Stimulated activated CD4-positive, alpha-beta T cell treated with anti-CD3 and anti-CD28 coated beads, Interleukin-1b, Interleukin-23, amount 100 ng/mL, for 4 hours (primary cell): ENCODE measurements around the gene SLC26A1.

Experiments used
- DNase-seq, 2 donors: peaks; one replicate each; pipeline ENCODE4 v3.0.0-alpha.2; 2020; ENCODE audit warnings: low read depth in 2 of 2

Gene SLC26A1

GRCh38 chr4:993111-994029 lies at the start of gene SLC26A1:
TSS of gene SLC26A1 (minus strand) at chr4:993404. CDS start at chr4:991703, 1,701 bp downstream.
- DNase-seq, result no peak

DNA sequence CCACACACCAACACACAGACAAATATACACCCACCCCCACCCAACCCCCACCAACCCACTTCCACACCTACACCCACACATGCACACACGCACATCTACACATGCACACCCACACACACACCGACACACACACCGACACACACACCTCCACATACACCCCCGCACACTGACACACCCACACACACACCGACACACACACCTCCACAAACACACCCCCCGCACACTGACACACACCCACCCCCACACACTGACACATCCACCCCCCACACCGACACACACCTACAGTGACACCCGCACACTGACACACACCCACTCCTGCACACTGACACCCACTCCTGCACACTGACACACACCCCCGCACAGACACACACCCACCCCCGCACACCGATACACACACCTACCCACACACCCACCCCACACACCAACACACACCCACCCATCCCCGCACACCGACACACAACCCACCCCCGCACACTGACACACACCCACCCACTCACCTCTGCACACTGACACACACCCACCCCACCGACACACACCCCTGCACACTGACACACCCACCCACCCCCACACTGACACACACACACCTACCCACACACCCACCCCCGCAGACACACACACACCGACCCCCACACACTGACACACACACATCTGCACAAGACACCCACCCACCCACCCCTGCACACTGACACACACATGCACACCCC lies 49.3 kb upstream of the SLC26A1 start:
- no peak for DNase-seq

DNA sequence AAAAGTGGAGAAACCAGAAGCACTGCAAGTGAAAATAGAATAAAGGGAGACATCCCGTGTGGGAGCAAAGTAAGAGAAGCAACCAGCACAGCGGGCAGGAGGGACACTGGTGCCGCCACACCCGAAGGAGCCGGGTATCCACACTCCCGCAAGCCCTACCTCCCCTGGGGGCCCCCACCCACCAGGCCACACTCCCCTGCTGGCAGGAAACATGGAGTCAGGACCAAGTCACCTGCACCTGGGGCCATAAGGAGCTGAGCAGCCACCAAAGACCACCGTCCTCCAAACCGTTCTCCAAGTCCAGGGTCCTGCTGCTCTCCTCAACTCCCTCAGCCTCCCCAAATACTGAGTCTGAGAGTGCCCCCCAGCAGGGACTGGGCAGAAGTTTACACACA lies 48.7 kb upstream of the SLC26A1 start:
- DNase-seq, result no peak

GRCh38 chr4:1041147-1041935 lies 48.1 kb upstream of the SLC26A1 start:
- DNase-seq, result no peak

DNA sequence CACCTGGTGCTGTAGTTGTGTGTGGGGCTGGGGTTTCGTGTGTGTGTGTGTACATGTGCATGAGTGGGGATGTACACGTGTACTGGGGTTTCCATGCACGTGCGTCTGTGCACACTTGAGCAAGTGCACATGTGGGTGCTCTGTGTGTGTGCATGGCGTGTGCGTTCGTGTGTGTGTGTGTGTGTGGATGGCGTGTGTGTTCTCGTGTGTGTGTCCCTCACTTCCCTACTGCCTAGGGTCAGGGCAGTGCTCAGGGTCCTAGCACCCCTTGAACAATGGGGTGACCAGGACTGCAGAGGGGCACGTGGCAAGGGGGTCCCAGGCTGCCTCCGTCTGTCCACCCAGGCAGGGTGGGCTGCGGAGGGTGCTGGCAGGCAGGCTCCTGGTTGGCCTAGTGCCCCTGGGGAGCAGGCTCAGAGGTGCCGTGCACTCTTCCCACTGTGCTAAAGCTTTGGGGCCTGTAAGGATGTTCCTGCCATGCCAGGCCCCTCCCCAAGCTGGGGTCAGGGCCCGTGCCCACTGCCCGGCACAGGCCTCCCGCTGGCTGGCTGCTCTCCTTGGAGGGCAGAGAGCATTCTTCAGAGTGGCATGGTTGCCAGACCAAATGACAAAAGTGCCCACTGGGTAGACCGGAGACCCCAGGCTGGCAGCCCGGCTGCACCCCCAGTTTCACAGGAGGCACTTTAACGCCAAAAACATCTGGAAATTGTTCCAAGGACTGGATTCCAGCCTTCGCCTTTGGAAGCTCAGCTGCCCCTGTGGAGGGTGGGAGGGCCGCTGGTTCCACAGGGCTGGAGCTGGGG lies 47.3 kb upstream of the SLC26A1 start:
- no peak for DNase-seq

DNA sequence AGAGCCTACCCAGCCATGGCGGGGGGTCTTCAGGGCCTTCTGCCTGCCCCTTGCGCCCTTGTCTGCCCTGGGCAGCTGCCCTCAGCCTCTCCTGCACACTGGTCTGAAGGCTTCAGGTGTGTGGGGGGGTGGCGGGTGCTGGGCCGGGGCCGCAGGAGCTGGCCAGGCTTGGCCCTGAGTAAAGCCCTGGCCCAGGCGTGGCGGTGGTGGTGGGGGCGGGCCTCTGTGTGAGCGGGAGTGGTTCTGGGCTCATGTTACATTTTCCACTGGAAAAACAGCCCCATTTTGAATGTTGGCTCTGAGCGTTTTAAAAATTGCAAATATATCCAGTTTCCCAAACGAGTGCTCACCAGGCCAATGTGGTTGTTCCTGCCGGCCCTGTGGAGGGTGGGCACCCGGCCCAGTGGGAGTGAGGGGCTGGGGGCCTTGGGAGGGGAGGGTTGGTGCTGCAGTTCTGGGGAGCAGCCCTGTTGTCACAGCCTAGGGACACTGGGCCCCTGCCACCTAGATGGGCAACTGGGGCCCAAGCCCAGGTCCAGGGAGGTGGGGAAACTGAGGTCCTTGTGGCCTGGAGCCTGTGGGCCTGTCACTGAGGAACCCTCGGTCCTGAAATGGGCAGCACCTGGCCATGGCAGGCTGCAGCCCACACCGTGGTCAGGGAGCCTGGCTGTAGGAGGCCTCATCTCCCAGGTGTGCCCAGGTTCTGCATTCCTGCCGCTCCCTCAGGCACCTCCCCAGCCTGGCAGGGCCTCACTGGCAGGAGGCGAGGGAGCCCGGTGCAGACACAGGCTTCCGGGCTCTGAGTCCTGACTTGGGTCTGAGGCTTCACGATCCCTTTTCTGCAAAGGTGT lies 46.5 kb upstream of the SLC26A1 start:
- no peak for DNase-seq

GRCh38 chr4:1038948-1039492 lies 45.8 kb upstream of the SLC26A1 start:
- no peak for DNase-seq

GRCh38 chr4:1036976-1037810 lies 44.0 kb upstream of the SLC26A1 start:
- DNase-seq, result no peak

DNA sequence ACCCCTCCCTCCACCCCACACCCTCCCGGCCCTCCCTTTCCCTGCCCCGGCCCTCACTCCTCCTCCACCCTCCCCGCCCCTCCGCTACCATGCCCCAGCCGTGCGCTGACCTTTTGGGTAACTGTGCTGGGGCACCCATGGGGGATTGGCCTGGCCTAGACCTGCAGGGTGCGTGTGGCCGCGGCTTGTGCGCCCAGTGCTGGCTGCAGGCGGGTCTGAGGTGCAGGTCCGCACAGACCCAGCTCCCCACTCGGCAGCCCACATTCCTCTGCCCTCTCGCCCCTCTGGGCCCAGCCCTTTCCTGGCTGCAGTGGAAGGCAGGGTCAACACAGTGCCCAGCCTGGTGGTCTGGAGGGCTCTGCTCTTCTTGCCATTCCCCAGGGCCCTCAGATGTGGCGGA lies 42.9 kb upstream of the SLC26A1 start:
- DNase-seq, result no peak

- DNase-seq, result no peak
Observed at GRCh38 chr4:1035510-1035909, 42.3 kb upstream of the SLC26A1 start.

DNA sequence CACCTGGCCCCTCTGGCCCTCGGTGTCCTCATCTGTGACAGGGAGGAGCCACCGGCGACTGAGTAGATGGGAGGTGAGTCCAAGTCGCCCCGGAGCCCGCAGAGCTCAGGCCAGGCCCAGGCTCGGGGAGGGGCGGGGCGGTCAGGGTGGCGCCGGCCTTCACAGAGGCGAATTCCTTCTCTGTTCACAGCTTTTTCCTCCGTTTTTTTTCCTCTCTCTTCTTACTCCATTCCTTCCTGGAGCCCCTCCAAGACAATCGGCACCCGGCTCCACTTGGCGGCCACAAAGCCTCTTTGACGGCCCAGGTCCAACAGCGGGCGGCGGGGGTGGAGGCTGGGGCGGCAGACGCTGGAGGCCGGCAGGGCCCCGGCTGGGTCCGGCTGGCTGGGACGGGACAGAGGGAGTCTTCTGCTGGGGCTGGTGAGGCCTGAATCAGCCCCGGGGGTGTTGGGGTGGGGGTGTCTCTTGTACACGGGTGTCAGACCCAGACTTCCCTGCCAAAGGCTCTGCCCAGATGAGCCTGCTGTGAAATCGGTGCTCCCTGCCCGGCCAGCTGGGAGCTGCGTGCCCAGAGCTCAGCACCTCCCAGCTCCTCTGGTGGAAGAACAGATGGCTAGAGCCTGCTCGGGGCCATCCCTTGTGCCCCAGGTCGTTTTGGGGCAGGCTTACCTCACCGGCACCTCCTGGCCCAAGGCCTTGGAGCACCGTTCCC lies 40.8 kb upstream of the SLC26A1 start:
- no peak for DNase-seq

DNA sequence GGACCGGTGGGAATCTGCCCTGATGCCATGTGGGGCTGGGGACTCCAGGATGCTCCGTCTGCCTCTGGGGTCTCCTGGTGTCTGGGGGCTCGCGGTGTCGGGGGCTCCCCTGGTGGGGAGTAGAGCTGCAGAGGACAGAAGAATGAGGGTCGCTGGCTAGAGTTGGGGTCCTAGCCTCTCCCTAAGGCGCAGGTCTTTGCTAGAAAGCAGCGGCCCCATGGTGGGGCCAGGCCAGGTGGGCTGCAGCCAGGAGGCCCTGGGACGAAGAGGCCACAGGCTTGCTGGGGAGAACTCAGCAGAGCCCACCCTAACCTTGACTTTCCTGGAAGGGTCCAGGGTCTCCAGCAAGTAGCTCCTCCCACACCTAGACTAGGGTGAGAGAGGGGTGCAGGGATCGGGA lies 39.7 kb upstream of the SLC26A1 start:
- DNase-seq, result no peak

DNA sequence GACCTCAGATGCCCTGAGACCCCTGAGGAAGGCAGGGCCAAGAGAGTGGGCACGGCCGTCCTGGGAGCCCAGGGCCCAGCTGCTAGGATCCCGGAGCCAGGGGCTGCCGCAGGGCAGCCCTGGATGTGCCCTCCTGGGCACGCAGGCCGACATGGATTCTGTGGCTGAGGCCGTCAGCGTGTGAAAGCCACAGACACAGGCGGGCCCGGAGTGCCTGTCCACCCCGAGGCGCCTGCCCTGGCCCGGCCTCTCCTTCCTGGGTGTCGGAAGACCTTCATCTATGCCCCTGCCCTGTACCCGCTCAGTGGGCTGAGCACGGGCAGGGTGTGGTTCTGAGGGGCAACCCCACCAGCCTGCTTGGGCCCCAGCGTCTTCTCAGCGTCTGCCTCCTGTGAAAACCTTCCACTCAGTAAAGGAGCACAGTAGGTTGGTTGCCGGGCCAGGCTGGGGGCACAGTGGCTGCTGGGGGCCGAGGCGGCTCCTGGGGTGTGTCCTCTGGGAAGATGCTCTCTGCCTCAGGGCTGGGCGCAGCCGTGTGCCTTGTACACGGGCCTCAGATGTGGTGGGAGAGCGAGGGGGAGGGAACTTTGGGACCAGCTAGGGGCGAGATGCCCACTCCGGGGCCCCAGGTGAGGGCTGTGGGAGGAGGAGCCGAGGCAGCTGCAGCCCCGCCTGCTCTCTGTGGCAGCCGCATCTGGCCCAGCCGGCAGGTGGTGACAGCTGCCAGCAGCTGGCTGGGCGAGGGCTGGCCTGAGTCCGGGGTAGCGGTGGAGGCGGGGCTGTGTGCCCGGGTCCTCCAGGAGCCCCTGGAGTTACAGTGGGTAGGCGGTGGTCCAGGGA lies 39.0 kb upstream of the SLC26A1 start:
- DNase-seq, result no peak

DNA sequence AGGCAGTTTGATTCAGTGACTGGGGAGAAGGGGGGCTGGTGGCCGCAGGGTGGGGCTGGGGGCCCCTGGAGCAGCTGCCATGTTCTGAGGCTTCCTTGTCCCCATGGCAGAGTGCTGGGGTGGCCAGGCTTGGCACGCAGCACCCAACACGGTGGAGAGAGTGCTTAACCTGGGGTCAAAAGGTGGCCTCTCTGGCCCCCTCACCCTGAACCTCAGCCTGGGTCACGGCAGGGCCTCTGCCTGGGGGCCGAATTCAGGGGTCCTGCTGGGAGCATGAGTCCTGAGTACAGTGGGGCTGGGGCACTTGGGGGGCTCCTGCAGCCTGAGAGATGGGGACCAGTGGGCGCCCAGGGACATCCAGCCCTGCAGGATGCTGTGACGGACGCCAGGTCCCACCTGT lies 38.1 kb upstream of the SLC26A1 start:
- DNase-seq, result no peak

GRCh38 chr4:1030559-1030958 lies 37.4 kb upstream of the SLC26A1 start:
- DNase-seq, result no peak

DNA sequence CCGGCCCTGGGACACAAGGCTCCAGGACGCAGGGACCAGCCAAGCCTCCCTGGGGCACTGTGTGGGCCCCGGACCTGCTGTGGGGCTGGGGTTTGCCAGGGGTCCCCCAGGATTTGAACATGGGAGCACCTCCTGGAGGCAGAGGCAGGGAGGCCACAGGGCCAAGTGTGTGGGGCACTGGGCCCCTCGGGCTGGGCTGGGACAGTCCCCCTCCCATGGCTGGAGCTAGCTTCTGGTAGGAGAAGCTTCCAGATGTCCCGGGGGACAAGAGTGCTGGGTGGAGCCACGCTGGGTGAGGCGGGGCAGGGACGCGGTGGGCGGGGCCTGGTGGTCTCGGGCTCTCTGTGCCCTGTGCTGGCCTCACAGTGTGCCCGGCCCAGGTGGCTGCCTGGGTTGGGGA lies 36.8 kb upstream of the SLC26A1 start:
- no peak for DNase-seq

DNA sequence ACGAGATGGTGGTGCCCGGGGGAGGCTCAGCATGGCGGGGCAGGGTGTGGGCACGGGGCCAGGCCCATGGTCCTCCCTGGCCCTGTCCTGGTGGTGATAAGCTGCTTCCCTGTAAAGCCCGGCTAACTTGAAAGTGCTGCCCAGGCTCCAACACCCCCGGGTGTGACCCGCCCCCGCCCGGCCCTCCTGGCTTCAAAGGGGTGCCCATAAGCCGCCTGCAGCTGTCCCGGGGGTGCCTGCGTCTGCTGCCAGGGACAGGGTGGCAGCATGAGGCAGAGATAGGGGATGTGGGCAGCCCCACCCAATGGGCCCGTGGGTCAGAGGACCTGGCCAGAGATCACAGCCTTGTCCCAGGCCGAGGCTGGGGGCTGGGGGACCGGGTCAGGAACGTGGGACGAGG lies 36.3 kb upstream of the SLC26A1 start:
- no peak for DNase-seq
